ENCODE results near the gene CYP3A5. TPM values are rescaled to one million over a fixed set of nuclear protein-coding genes. Genes with fewer than 3 reads are reported as not detected.
"Not testable (repeated sequence)": the region's sequence is repeated elsewhere in the genome, so short reads cannot be mapped to it uniquely, and the experiment has no call there.

The CYP3A5 gene
- total and polyA plus RNA-seq, 10 of the 15 experiments (the other 5 are each of a cell fraction or from before 2014, with no cell fraction given) = 0.05 to 1.3 (median 0.09) TPM; not detected in 2

GRCh38 chr7:99698867-99699730, 19.3 kb upstream of the CYP3A5 start:
- H3K79me2 ChIP-seq (ENCODE audit: control insufficient read depth, insufficient read depth, low read length); H3K4me3 ChIP-seq; FAIRE-seq; BruUV-seq (replicated peaks); H2AFZ ChIP-seq (ENCODE audit: control insufficient read depth, low read depth, low read length); H3K27me3 ChIP-seq (replicated peaks in 1 of 2; ENCODE audit: control insufficient read depth in 2 of 2, insufficient read depth in 2 of 2, low read length in 1 of 2); H3K4me1 ChIP-seq (ENCODE audit: control insufficient read depth, insufficient read depth, low read length); H3K36me3 ChIP-seq (ENCODE audit: control insufficient read depth in 2 of 2, insufficient read depth in 2 of 2, low read length in 1 of 2); H3K9ac ChIP-seq (ENCODE audit: control insufficient read depth, insufficient read depth, low read length); SMC1A ChIA-PET (ENCODE audit: uncharacterized antibody, unreplicated experiment); ATAC-seq; intact Hi-C loops (cut with micrococcal nuclease; ENCODE audit: unreplicated experiment); RAD21 ChIA-PET (ENCODE audit: unreplicated experiment); H3K9me3 ChIP-seq (replicated peaks; ENCODE audit: control insufficient read depth, insufficient read depth, low read length); H4K20me1 ChIP-seq (ENCODE audit: control insufficient read depth, insufficient read depth); H3K4me2 ChIP-seq (ENCODE audit: control insufficient read depth, insufficient read depth); CTCF ChIA-PET; DNase-seq (ENCODE audit: low read depth, low spot score); in situ Hi-C loops (cut with MboI); H3K27ac ChIP-seq (ENCODE audit: control insufficient read depth, insufficient read depth); POLR2A ChIA-PET: not testable (repeated sequence)
- 2% methylated on average over 6 of the region's 6 CpGs for WGBS (ENCODE audit: insufficient coverage, insufficient replicate concordance, low lambda C conversion rate, missing lambda C conversion rate)

- CTCF ChIA-PET = interaction anchor here (1.1 kb wide), 1 partner anchor 97 kb away, joined by 3 read pairs; no protein-coding TSS in a partner anchor
- WGBS (ENCODE audit: insufficient coverage, insufficient replicate concordance, low lambda C conversion rate, missing lambda C conversion rate) = 47% methylated on average over 1 of the region's 1 CpG
- RAD21 ChIA-PET (ENCODE audit: unreplicated experiment) = no interaction called here
- intact Hi-C loops (cut with micrococcal nuclease; ENCODE audit: unreplicated experiment) = no loop called here
- Histone ChIP-seq H3K9ac (ENCODE audit: control insufficient read depth, insufficient read depth, low read length) (no peak overlapping the region), H3K79me2 (ENCODE audit: control insufficient read depth, insufficient read depth, low read length) (no peaks in the 10 kb centered on the region), H3K4me3 (no peak overlapping the region), H3K36me3 (ENCODE audit: control insufficient read depth in 2 of 2, insufficient read depth in 2 of 2, low read length in 1 of 2) (no peaks in the 10 kb centered on the region), H3K4me2 (ENCODE audit: control insufficient read depth, insufficient read depth) (no peak overlapping the region), H3K9me3 (replicated peaks; ENCODE audit: control insufficient read depth, insufficient read depth, low read length) (no peaks in the 10 kb centered on the region), H3K4me1 (ENCODE audit: control insufficient read depth, insufficient read depth, low read length) (no peaks in the 10 kb centered on the region), H3K27me3 (replicated peaks in 1 of 2; ENCODE audit: control insufficient read depth in 2 of 2, insufficient read depth in 2 of 2, low read length in 1 of 2) (no peaks in the 10 kb centered on the region; a peak in 1 of 4 replicates), H4K20me1 (ENCODE audit: control insufficient read depth, insufficient read depth) (no peaks in the 10 kb centered on the region), H2AFZ (ENCODE audit: control insufficient read depth, low read depth, low read length) (no peak overlapping the region), H3K27ac (ENCODE audit: control insufficient read depth, insufficient read depth) (no peak overlapping the region)
- in situ Hi-C loops (cut with MboI) = no loop called here
- no peak for DNase-seq (ENCODE audit: low read depth, low spot score)
- BruUV-seq (replicated peaks) = no TSS peak
- SMC1A ChIA-PET (ENCODE audit: uncharacterized antibody, unreplicated experiment) = no interaction called here
- no peak for ATAC-seq
- no peak for FAIRE-seq
- POLR2A ChIA-PET = no interaction called here
- TF ChIP-seq TCF12 (IDR thresholded peaks at IDR 0.05; ENCODE audit: low read depth, low read length) (no peak), MTA2 (IDR thresholded peaks at IDR 0.05; ENCODE audit: low read depth) (no peak), TBL1XR1 (IDR thresholded peaks at IDR 0.05; ENCODE audit: low read depth, low read length) (no peak), TARDBP (IDR thresholded peaks at IDR 0.05; ENCODE audit: borderline replicate concordance) (no peak), BMI1 (IDR thresholded peaks at IDR 0.05; ENCODE audit: borderline replicate concordance) (no peak), POLR2A (IDR thresholded peaks at IDR 0.05; ENCODE audit: low read depth, low read length) (no peak), ZNF622 (IDR thresholded peaks at IDR 0.05) (no peak), MEF2A (IDR thresholded peaks at IDR 0.05; ENCODE audit: insufficient read depth, low read depth, low read length) (no peak), E2F4 (IDR thresholded peaks at IDR 0.05; ENCODE audit: low read depth, low read length) (no peak), BACH1 (IDR thresholded peaks at IDR 0.05; ENCODE audit: borderline replicate concordance) (no peak), SMAD1 (IDR thresholded peaks at IDR 0.05; ENCODE audit: low read depth, partially characterized antibody) (no peak), ESRRA (IDR thresholded peaks at IDR 0.05; ENCODE audit: low read length) (no peak), POLR2AphosphoS5 (IDR thresholded peaks at IDR 0.05; ENCODE audit: low read length) (no peak), ELK1 (IDR thresholded peaks at IDR 0.05; ENCODE audit: low read depth, low read length) (no peak)
- TF ChIP-seq, protein P1, sequence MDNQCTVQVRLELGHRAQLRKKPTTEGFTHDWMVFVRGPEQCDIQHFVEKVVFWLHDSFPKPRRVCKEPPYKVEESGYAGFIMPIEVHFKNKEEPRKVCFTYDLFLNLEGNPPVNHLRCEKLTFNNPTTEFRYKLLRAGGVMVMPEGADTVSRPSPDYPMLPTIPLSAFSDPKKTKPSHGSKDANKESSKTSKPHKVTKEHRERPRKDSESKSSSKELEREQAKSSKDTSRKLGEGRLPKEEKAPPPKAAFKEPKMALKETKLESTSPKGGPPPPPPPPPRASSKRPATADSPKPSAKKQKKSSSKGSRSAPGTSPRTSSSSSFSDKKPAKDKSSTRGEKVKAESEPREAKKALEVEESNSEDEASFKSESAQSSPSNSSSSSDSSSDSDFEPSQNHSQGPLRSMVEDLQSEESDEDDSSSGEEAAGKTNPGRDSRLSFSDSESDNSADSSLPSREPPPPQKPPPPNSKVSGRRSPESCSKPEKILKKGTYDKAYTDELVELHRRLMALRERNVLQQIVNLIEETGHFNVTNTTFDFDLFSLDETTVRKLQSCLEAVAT (IDR thresholded peaks at IDR 0.05) = no peak
Measured at GRCh38 chr7:99694912-99695304, 15.1 kb upstream of the CYP3A5 start.
